Parathyroid adenoma (tissue), 2 donors: ENCODE results near the gene BAD.

Source experiments
- H2AFZ ChIP-seq: fragments of 300-600 bp; sonication (generic); one replicate; pipeline ENCODE4 v1.7.0; 2017; ENCODE audit warnings: antibody characterized with exemption, mild to moderate bottlenecking
- H3K27ac ChIP-seq: fragments of 300-600 bp; sonication (generic); one replicate; pipeline ENCODE4 v1.7.0; 2017
- H3K27me3 ChIP-seq: fragments of 300-600 bp; sonication (generic); one replicate; pipeline ENCODE4 v1.7.0; 2017; ENCODE audit warnings: low read length; ENCODE audit not compliant: control insufficient read depth, insufficient read depth
- H3K36me3 ChIP-seq: fragments of 300-600 bp; sonication (generic); one replicate; pipeline ENCODE4 v1.7.0; 2017; ENCODE audit warnings: low read length; ENCODE audit not compliant: control insufficient read depth, insufficient read depth
- H3K4me1 ChIP-seq: fragments of 300-600 bp; sonication (generic); one replicate; pipeline ENCODE4 v1.7.0; 2017; ENCODE audit warnings: control low read depth
- H3K4me2 ChIP-seq: fragments of 300-600 bp; sonication (generic); one replicate; pipeline ENCODE4 v1.7.0; 2017; ENCODE audit warnings: low read length
- H3K4me3 ChIP-seq: fragments of 300-600 bp; sonication (generic); one replicate; pipeline ENCODE4 v1.7.0; 2017; ENCODE audit warnings: low read depth, low read length
- H3K79me2 ChIP-seq: fragments of 300-600 bp; sonication (generic); one replicate; pipeline ENCODE4 v1.7.0; 2017; ENCODE audit warnings: control low read depth
- H3K9ac ChIP-seq: fragments of 300-600 bp; sonication (generic); one replicate; pipeline ENCODE4 v1.7.0; 2017; ENCODE audit warnings: mild to moderate bottlenecking
- H3K9me3 ChIP-seq: fragments of 300-600 bp; sonication (generic); one replicate; pipeline ENCODE4 v1.7.0; 2017; ENCODE audit warnings: low read length; ENCODE audit not compliant: control insufficient read depth
- CTCF ChIP-seq: fragments of 300-600 bp; sonication (generic); IDR thresholded peaks from one replicate; pipeline ENCODE4 v1.7.0; 2017; ENCODE audit warnings: antibody characterized with exemption, mild to moderate bottlenecking
- donor health status: primary hyperparathyroidism.

Gene BAD

DNA sequence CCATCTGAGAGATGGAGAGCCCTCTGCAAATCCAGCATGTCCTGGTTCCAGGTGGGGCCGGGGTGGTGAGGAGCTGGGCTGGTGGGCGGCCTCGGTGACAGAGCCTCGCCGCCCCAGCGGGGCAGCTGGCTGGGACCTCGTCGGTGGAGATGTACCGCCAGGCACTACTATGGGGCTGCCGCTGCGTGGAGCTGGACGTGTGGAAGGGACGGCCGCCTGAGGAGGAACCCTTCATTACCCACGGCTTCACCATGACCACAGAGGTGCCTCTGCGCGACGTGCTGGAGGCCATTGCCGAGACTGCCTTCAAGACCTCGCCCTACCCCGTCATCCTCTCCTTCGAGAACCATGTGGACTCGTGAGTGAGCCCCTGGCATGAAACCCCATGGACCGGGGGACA lies 26.1 kb downstream of the BAD start:
- Histone ChIP-seq H2AFZ (no peak overlapping the region), H3K9ac (no peak overlapping the region), H3K27ac (no peak overlapping the region), H3K79me2 (no peaks in the 10 kb centered on the region), H3K4me2 (no peak overlapping the region), H3K9me3 (no peaks in the 10 kb centered on the region), H3K27me3 (no peaks in the 10 kb centered on the region), H3K36me3 (no peaks in the 10 kb centered on the region), H3K4me3 (no peak overlapping the region), H3K4me1 (peaks cover 23% of the 10 kb centered on the region)
- TF ChIP-seq CTCF, result no peak

DNA sequence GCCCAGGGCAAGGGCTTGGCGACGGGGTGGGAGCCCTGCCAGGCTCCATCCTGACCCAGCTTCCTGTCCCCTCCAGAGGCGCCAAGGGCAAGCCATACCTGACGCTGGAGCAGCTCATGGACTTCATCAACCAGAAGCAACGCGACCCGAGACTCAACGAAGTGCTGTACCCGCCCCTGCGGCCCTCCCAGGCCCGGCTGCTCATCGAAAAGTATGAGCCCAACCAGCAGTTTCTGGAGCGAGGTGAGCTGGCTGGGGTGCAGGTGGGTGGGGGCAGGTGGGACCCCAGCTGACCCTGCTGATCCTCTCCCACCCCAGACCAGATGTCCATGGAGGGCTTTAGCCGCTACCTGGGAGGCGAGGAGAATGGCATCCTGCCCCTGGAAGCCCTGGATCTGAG lies 28.2 kb downstream of the BAD start:
- no peak for TF ChIP-seq CTCF
- Histone ChIP-seq H3K27ac (no peak overlapping the region), H3K36me3 (no peaks in the 10 kb centered on the region), H3K9me3 (no peaks in the 10 kb centered on the region), H3K4me3 (no peak overlapping the region), H3K4me1 (peaks cover 23% of the 10 kb centered on the region), H2AFZ (no peak overlapping the region), H3K4me2 (no peak overlapping the region), H3K9ac (no peak overlapping the region), H3K27me3 (no peaks in the 10 kb centered on the region), H3K79me2 (no peaks in the 10 kb centered on the region)

GRCh38 chr11:64255135-64256128 lies 29.0 kb downstream of the BAD start:
- H3K27me3 ChIP-seq, result no peaks in the 10 kb centered on the region
- no peak for TF ChIP-seq CTCF
- H3K36me3 ChIP-seq, result no peaks in the 10 kb centered on the region
- no peak overlapping the region for H3K4me3 ChIP-seq
- H3K9me3 ChIP-seq, result no peaks in the 10 kb centered on the region
- H2AFZ ChIP-seq, result no peak overlapping the region
- no peaks in the 10 kb centered on the region for H3K79me2 ChIP-seq
- no peak overlapping the region for H3K9ac ChIP-seq
- peaks cover 23% of the 10 kb centered on the region for H3K4me1 ChIP-seq
- H3K27ac ChIP-seq, result peak overlapping the region; percentile 15
- no peak overlapping the region for H3K4me2 ChIP-seq

GRCh38 chr11:64254326-64254725 lies 30.1 kb downstream of the BAD start:
- H3K27ac ChIP-seq, result no peak overlapping the region

More at GRCh38 chr11:64254326-64254725, 30.1 kb downstream of the BAD start:
- TF ChIP-seq CTCF, result no peak
- Histone ChIP-seq H3K4me2 (no peak overlapping the region), H3K9me3 (no peaks in the 10 kb centered on the region), H2AFZ (no peak overlapping the region), H3K9ac (no peak overlapping the region), H3K27me3 (no peaks in the 10 kb centered on the region), H3K36me3 (no peaks in the 10 kb centered on the region), H3K4me3 (no peak overlapping the region), H3K4me1 (peaks cover 23% of the 10 kb centered on the region), H3K79me2 (no peaks in the 10 kb centered on the region)
